ENCODE results near the gene NT5DC3.
"Not testable (repeated sequence)": the region's sequence is repeated elsewhere in the genome, so short reads cannot be mapped to it uniquely, and the experiment has no call there.

NT5DC3 gene

GRCh38 chr12:103813949-103814348 lies 27.1 kb downstream of the NT5DC3 start:
- Histone ChIP-seq H3K36me3 (ENCODE audit: low read depth) (peaks cover 35% of the 10 kb centered on the region), H3K4me1 (ENCODE audit: insufficient read depth, poor library complexity, severe bottlenecking) (no peaks in the 10 kb centered on the region), H3K27ac (ENCODE audit: poor library complexity, severe bottlenecking) (no peak overlapping the region), H3K27me3 (ENCODE audit: insufficient read depth, poor library complexity, severe bottlenecking) (no peaks in the 10 kb centered on the region), H3K9me3 (ENCODE audit: severe bottlenecking) (no peaks in the 10 kb centered on the region), H3K4me3 (ENCODE audit: severe bottlenecking) (no peak overlapping the region)
- DNase-seq (ENCODE audit: low spot score) (no peak), ATAC-seq (ENCODE audit: low read depth) (no peak)
- no peak for TF ChIP-seq CTCF (IDR thresholded peaks at IDR 0.05; ENCODE audit: poor library complexity, severe bottlenecking)

- H3K36me3 ChIP-seq (ENCODE audit: low read depth), result peaks cover 35% of the 10 kb centered on the region
- H3K4me3 ChIP-seq (ENCODE audit: severe bottlenecking), result no peak overlapping the region
- H3K4me1 ChIP-seq (ENCODE audit: insufficient read depth, poor library complexity, severe bottlenecking), result no peaks in the 10 kb centered on the region
- no peak for TF ChIP-seq CTCF (IDR thresholded peaks at IDR 0.05; ENCODE audit: poor library complexity, severe bottlenecking)
- DNase-seq (ENCODE audit: low spot score), result no peak
- ATAC-seq (ENCODE audit: low read depth), result no peak
- no peaks in the 10 kb centered on the region for H3K27me3 ChIP-seq (ENCODE audit: insufficient read depth, poor library complexity, severe bottlenecking)
- H3K9me3 ChIP-seq (ENCODE audit: severe bottlenecking), result no peaks in the 10 kb centered on the region
- H3K27ac ChIP-seq (ENCODE audit: poor library complexity, severe bottlenecking), result no peak overlapping the region
Observed at GRCh38 chr12:103813426-103813825, 27.6 kb downstream of the NT5DC3 start.

- Histone ChIP-seq H3K36me3 (ENCODE audit: low read depth) (peaks cover 35% of the 10 kb centered on the region), H3K27ac (ENCODE audit: poor library complexity, severe bottlenecking) (no peak overlapping the region), H3K9me3 (ENCODE audit: severe bottlenecking) (no peaks in the 10 kb centered on the region), H3K4me3 (ENCODE audit: severe bottlenecking) (no peak overlapping the region), H3K4me1 (ENCODE audit: insufficient read depth, poor library complexity, severe bottlenecking) (no peaks in the 10 kb centered on the region), H3K27me3 (ENCODE audit: insufficient read depth, poor library complexity, severe bottlenecking) (no peaks in the 10 kb centered on the region)
- TF ChIP-seq CTCF (IDR thresholded peaks at IDR 0.05; ENCODE audit: poor library complexity, severe bottlenecking), result no peak
- DNase-seq (ENCODE audit: low spot score), result no peak
- ATAC-seq (ENCODE audit: low read depth), result no peak
Observed at GRCh38 chr12:103812789-103813188, 28.2 kb downstream of the NT5DC3 start.

GRCh38 chr12:103811791-103812190 lies 29.2 kb downstream of the NT5DC3 start:
- H3K27me3 ChIP-seq (ENCODE audit: insufficient read depth, poor library complexity, severe bottlenecking), result no peaks in the 10 kb centered on the region
- H3K4me1 ChIP-seq (ENCODE audit: insufficient read depth, poor library complexity, severe bottlenecking), result peaks cover 2% of the 10 kb centered on the region
- no peak for DNase-seq (ENCODE audit: low spot score)
- no peak for ATAC-seq (ENCODE audit: low read depth)
- H3K36me3 ChIP-seq (ENCODE audit: low read depth), result peaks cover 35% of the 10 kb centered on the region
- no peak overlapping the region for H3K27ac ChIP-seq (ENCODE audit: poor library complexity, severe bottlenecking)
- no peak overlapping the region for H3K4me3 ChIP-seq (ENCODE audit: severe bottlenecking)
- H3K9me3 ChIP-seq (ENCODE audit: severe bottlenecking), result no peaks in the 10 kb centered on the region
- no peak for TF ChIP-seq CTCF (IDR thresholded peaks at IDR 0.05; ENCODE audit: poor library complexity, severe bottlenecking)

GRCh38 chr12:103810111-103810510 lies 30.9 kb downstream of the NT5DC3 start:
- Histone ChIP-seq H3K27ac (ENCODE audit: poor library complexity, severe bottlenecking) (no peak overlapping the region), H3K9me3 (ENCODE audit: severe bottlenecking) (no peaks in the 10 kb centered on the region), H3K27me3 (ENCODE audit: insufficient read depth, poor library complexity, severe bottlenecking) (no peaks in the 10 kb centered on the region), H3K36me3 (ENCODE audit: low read depth) (peaks cover 41% of the 10 kb centered on the region), H3K4me1 (ENCODE audit: insufficient read depth, poor library complexity, severe bottlenecking) (peaks cover 17% of the 10 kb centered on the region), H3K4me3 (ENCODE audit: severe bottlenecking) (no peak overlapping the region)
- no peak for TF ChIP-seq CTCF (IDR thresholded peaks at IDR 0.05; ENCODE audit: poor library complexity, severe bottlenecking)
- DNase-seq (ENCODE audit: low spot score) (no peak), ATAC-seq (ENCODE audit: low read depth) (no peak)

- H3K36me3 ChIP-seq (ENCODE audit: low read depth), result peaks cover 40% of the 10 kb centered on the region
- H3K4me3 ChIP-seq (ENCODE audit: severe bottlenecking); ATAC-seq (ENCODE audit: low read depth); H3K27ac ChIP-seq (ENCODE audit: poor library complexity, severe bottlenecking); H3K9me3 ChIP-seq (ENCODE audit: severe bottlenecking); DNase-seq (ENCODE audit: low spot score); H3K27me3 ChIP-seq (ENCODE audit: insufficient read depth, poor library complexity, severe bottlenecking): not testable (repeated sequence)
- peaks cover 22% of the 10 kb centered on the region for H3K4me1 ChIP-seq (ENCODE audit: insufficient read depth, poor library complexity, severe bottlenecking)
Observed at GRCh38 chr12:103809639-103810038, 31.4 kb downstream of the NT5DC3 start.

All from RWPE2 (cell line).